ENCODE measurements around the gene RAB40AL.

The RAB40AL gene

GRCh38 chrX:102983205-102983604, 46.1 kb downstream of the RAB40AL start:
- no peak for DNase-seq (ENCODE audit: low read depth)

GRCh38 chrX:102985192-102985591, 48.1 kb downstream of the RAB40AL start:
- DNase-seq (ENCODE audit: low read depth), result no peak

All from stimulated activated CD8-positive, alpha-beta memory T cell treated with anti-CD3 and anti-CD28 coated beads, Interleukin-12 subunit alpha, Interleukin-12 subunit beta, amount 100 ng/mL, for 1 hour (primary cell).